ES-I3 (cell line): ENCODE data around the gene ALX4.

Experiments used
- H3K36me3 ChIP-seq: 2 replicates; pipeline ENCODE4 v1.6.1; 2013; ENCODE audit warnings: mild to moderate bottlenecking, low read length, control low read depth, moderate library complexity; ENCODE audit not compliant: insufficient read depth
- H3K4me1 ChIP-seq: 2 replicates; pipeline ENCODE4 v1.6.1; 2013; ENCODE audit warnings: mild to moderate bottlenecking, control low read depth, low read length; ENCODE audit not compliant: insufficient read depth
- H3K9ac ChIP-seq: 2 replicates; pipeline ENCODE4 v1.6.1; 2013; ENCODE audit warnings: low read depth, mild to moderate bottlenecking, low read length, moderate library complexity
- H3K9me3 ChIP-seq: 2 replicates; pipeline ENCODE4 v1.6.1; 2013; ENCODE audit warnings: mild to moderate bottlenecking, low read length, moderate library complexity; ENCODE audit not compliant: control insufficient read depth, insufficient read depth

The ALX4 gene

GRCh38 chr11:44252999-44253602, 56.8 kb downstream of the ALX4 start:
- no peaks in the 10 kb centered on the region for H3K36me3 ChIP-seq
- no peaks in the 10 kb centered on the region for H3K4me1 ChIP-seq
- H3K9me3 ChIP-seq = peaks cover 8% of the 10 kb centered on the region; the same call in 1 of the 2 replicates
- no peak overlapping the region for H3K9ac ChIP-seq

- no peak overlapping the region for H3K9ac ChIP-seq
- H3K9me3 ChIP-seq = peaks cover 8% of the 10 kb centered on the region; the same call in 1 of the 2 replicates
- no peaks in the 10 kb centered on the region for H3K4me1 ChIP-seq
- H3K36me3 ChIP-seq = no peaks in the 10 kb centered on the region
Measured at GRCh38 chr11:44250421-44250820, 59.5 kb downstream of the ALX4 start.

GRCh38 chr11:44248109-44248508, 61.8 kb downstream of the ALX4 start:
- Histone ChIP-seq H3K4me1 (peaks cover 17% of the 10 kb centered on the region), H3K36me3 (peaks cover 4% of the 10 kb centered on the region; the same call in 1 of the 2 replicates), H3K9ac (no peak overlapping the region), H3K9me3 (peaks cover 8% of the 10 kb centered on the region; the same call in 1 of the 2 replicates)

GRCh38 chr11:44247508-44247907, 62.4 kb downstream of the ALX4 start:
- peaks cover 23% of the 10 kb centered on the region for H3K4me1 ChIP-seq
- H3K9ac ChIP-seq = no peak overlapping the region
- H3K9me3 ChIP-seq = peaks cover 2% of the 10 kb centered on the region; the same call in 1 of the 2 replicates
- H3K36me3 ChIP-seq = peaks cover 4% of the 10 kb centered on the region; the same call in 1 of the 2 replicates

- Histone ChIP-seq H3K4me1 (peaks cover 23% of the 10 kb centered on the region), H3K9ac (no peak overlapping the region), H3K9me3 (no peaks in the 10 kb centered on the region; the same call in 1 of the 2 replicates), H3K36me3 (peaks cover 4% of the 10 kb centered on the region; the same call in 1 of the 2 replicates)
Measured at GRCh38 chr11:44246726-44247125, 63.2 kb downstream of the ALX4 start.

- no peaks in the 10 kb centered on the region for H3K9me3 ChIP-seq
- H3K4me1 ChIP-seq = peaks cover 23% of the 10 kb centered on the region
- no peak overlapping the region for H3K9ac ChIP-seq
- H3K36me3 ChIP-seq = peaks cover 4% of the 10 kb centered on the region; the same call in 1 of the 2 replicates
Measured at GRCh38 chr11:44244639-44245310, 65.2 kb downstream of the ALX4 start.

- Histone ChIP-seq H3K9ac (no peak overlapping the region), H3K4me1 (peaks cover 23% of the 10 kb centered on the region), H3K36me3 (peaks cover 4% of the 10 kb centered on the region; the same call in 1 of the 2 replicates), H3K9me3 (no peaks in the 10 kb centered on the region)
Measured at GRCh38 chr11:44243595-44244343, 66.2 kb downstream of the ALX4 start.

- H3K9ac ChIP-seq = no peak overlapping the region
- H3K36me3 ChIP-seq = peaks cover 4% of the 10 kb centered on the region; the same call in 1 of the 2 replicates
Measured at GRCh38 chr11:44243086-44243485, 66.9 kb downstream of the ALX4 start.

GRCh38 chr11:44241851-44242250, 68.1 kb downstream of the ALX4 start:
- no peaks in the 10 kb centered on the region for H3K9me3 ChIP-seq
- no peak overlapping the region for H3K9ac ChIP-seq
- H3K4me1 ChIP-seq = peaks cover 23% of the 10 kb centered on the region
- H3K36me3 ChIP-seq = peaks cover 4% of the 10 kb centered on the region; the same call in 1 of the 2 replicates

More at GRCh38 chr11:44243086-44243485, 66.9 kb downstream of the ALX4 start:
- no peaks in the 10 kb centered on the region for H3K9me3 ChIP-seq
- peaks cover 23% of the 10 kb centered on the region for H3K4me1 ChIP-seq

GRCh38 chr11:44237156-44237555, 72.8 kb downstream of the ALX4 start:
- Histone ChIP-seq H3K9me3 (no peaks in the 10 kb centered on the region), H3K9ac (no peak overlapping the region), H3K4me1 (no peaks in the 10 kb centered on the region), H3K36me3 (no peaks in the 10 kb centered on the region)

GRCh38 chr11:44236296-44236695, 73.6 kb downstream of the ALX4 start:
- Histone ChIP-seq H3K9me3 (no peaks in the 10 kb centered on the region), H3K9ac (no peak overlapping the region), H3K36me3 (no peaks in the 10 kb centered on the region), H3K4me1 (no peaks in the 10 kb centered on the region)

- no peak overlapping the region for H3K9ac ChIP-seq
- H3K4me1 ChIP-seq = no peaks in the 10 kb centered on the region
- H3K9me3 ChIP-seq = no peaks in the 10 kb centered on the region
- H3K36me3 ChIP-seq = no peaks in the 10 kb centered on the region
Measured at GRCh38 chr11:44235765-44236201, 74.2 kb downstream of the ALX4 start.

GRCh38 chr11:44229624-44230023, 80.3 kb downstream of the ALX4 start:
- no peaks in the 10 kb centered on the region for H3K9me3 ChIP-seq
- no peaks in the 10 kb centered on the region for H3K4me1 ChIP-seq
- no peak overlapping the region for H3K9ac ChIP-seq
- H3K36me3 ChIP-seq = no peaks in the 10 kb centered on the region; the same call in 1 of the 2 replicates

- Histone ChIP-seq H3K36me3 (no peaks in the 10 kb centered on the region; the same call in 1 of the 2 replicates), H3K9me3 (no peaks in the 10 kb centered on the region), H3K9ac (no peak overlapping the region), H3K4me1 (no peaks in the 10 kb centered on the region)
Measured at GRCh38 chr11:44229098-44229497, 80.8 kb downstream of the ALX4 start.
